Right hindlimb (tissue), 1 donor: ENCODE results near the gene NKAIN2.

Experiments
- DNase-seq: peaks from one replicate; pipeline ENCODE4 v3.0.0-alpha.2; 2018

Gene NKAIN2

GRCh38 chr6:124870611-124871459, 1067.2 kb downstream of the NKAIN2 start:
- no peak for DNase-seq

GRCh38 chr6:124872361-124873065, 1068.8 kb downstream of the NKAIN2 start:
- no peak for DNase-seq

GRCh38 chr6:124873066-124873410, 1069.4 kb downstream of the NKAIN2 start:
- no peak for DNase-seq
